DMS153 treated with DMSO at 0.1 percent for 48 hours (cell line): Measurements from ENCODE around the gene COQ9.
"Not testable (repeated sequence)": the region's sequence is repeated elsewhere in the genome, so short reads cannot be mapped to it uniquely, and the experiment has no call there.

Experiments used
- DNase-seq: peaks from one replicate; lab custom pipeline; 2025; ENCODE audit not compliant: unreplicated experiment; lab: John Stamatoyannopoulos, UW

The COQ9 gene

DNA sequence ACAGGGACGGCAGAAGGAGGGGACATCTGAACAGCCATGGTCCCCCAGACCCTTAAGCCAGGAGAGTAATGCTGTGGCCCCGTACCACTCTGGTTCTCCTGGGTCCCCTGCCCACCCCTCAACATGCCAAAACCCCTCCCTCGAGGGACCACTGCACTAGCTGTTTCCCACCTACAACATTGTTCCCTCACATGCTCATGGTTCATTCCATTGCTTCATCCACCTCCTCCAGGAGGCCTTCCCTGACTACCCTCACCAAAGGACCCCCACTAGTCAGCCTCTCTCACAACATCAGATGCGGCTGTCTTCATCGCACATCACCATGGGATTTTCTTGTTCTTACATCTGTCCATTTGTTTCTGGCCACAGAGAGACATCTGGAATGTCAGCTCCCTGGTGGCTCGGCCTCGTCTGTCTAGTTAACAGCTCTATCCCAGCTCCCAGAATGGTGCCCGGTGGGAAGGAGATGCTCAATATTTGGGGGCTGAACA, 37.3 kb downstream of the COQ9 start:
- no peak for DNase-seq

DNA sequence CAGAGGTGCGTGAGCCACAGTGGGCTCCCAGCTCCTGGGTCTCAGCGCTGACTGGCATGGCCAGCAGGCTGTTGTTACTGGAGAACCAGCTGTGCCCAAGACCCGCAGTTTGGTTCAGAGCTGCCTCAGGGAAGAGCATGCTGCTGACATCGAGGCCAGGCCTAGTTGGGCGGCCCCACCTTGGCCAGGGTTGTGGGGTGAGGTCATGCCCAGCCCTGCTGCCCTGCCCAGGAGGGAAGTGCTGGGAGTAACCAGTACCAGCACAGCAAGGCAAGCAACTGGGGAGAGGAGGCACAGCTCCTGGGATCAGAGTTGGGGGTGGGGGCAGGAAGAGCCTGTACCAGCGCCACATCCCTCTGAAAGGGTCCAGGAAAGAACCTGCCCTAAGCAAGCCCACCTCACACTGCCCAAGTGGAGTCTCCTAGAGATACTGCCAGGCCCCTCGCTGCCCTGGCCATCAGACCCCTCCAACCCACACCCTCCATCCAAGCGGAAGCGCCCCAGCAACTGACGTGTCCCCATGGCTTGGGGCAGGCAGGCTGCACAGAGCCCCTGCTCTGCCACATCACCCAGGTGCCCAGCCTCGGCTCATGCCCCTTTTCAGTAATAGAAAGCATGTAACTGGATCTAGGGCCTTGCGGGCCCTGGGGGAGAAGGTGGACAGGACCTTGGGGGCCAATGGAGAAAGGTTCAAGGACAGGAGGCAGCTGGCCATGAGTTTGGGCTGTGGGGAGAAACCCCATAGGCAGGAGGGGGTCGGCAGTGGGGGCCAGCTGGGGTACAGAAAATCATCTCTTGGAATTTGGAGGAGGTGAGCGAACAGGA, 38.0 kb downstream of the COQ9 start:
- DNase-seq: no peak

DNA sequence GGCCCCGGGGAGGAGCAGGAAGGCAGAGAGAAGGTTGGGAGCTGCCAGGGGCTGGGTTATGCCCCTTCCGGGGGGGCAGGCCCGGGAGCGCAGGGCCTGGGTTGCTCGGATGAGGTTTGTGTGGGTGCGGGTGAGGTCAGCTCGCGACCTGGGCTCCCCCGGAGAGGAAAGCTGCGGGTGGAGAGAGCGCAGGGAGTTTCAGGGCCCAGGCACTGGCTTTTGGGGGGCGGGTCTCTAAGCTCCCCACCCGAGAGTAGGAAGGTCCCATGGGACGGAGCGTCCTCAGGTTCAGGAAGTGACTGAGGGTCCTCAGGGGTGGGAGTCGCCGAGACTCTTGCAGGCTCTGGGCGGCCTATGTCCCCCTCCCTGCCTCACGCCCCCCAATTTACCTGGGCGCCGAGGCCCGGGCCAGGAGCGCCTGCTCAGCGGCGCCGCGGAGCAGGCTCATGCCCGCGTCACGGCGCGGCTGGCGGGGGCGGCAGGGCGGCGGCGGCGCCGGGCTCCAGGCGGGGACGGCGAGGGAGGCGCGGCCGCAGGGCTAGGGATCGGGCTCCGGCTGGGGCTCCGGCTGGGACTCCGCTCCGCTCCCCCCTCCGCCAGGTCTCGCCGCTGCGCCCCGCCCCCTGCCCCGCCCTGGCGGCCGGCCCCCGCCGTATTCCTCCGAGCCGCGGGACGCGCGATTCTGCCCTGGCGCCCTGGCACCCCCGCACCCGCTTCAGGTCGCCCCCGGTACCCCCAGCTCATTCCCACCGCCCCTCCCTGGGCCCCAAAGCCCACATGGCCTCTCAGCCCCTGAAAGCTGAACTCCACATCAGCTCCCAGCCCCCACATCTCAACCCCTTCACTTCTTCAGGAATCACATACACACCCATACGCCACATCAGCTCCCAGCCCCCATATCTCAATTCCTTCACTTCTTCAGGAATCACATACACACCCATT, 38.9 kb downstream of the COQ9 start, which contains the start of gene DOK4:
TSS of gene DOK4 (minus strand) at position 578 of the 942 bp plus-strand sequence. CDS start 6,986 bp downstream, outside the sequence.
- peak; percentile 45 for DNase-seq

DNA sequence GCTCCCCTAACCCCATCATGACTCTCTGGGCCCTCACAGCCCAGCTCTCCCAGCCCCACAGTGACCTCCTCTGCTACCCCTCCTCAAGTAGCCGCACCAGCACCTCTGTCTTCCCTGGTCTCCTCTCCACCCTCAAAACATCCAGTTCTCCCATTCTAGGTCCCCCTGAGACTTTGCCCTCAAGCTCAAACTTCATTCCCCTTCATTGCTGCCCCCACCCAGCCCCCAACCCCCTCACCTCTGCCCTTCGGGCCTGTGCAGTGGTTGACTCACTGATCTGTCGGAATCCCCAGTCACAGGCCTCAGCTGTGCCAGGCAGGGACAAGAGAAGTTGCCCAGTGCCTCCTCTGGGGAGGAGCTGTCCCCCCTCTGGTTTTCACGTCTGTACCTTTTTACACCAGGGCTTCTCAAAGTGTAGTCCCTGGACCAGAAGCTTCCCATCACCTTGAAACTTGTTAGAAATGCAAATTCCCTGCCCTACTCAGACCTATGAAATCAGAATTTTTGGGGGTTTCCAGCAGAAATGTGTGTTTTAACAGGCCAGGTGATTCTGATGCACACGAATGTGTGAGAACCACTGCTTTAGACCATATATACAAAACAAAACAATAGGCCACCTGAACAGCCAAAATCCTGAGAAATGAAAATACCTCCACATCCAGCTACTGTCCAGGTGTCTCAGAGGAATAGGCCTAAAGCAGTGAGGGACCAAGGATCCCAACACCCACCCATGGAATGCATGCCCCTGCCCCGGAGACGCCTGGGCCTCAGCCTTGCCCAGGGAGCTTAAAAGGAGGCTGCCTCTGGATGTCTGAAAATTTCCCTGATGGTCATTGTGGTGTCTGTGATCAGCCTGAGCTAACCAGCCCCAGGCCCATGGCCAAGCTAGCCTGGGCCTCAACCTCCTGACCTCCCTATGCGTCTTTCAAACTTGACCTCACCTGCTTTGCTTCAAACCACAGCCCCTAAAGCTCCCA, 39.9 kb downstream of the COQ9 start:
- DNase-seq: no peak

DNA sequence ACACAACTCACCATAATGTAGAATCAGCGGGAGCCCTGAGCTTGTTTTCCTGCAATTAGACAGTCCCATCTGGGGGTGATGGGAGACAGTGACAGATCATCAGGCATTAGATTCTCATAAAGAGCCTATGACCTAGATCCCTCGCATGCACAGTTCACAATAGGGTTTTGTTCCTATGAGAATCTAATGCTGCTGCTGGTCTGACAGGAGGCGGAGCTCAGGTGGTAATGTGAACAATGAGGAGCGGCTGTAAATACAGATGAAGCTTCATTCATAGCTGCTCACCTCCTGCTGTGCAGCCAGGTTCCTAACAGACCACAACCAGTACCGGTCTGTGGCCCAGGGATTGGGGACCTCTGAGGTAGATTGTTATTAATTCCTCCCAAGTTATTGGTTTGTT, 42.0 kb downstream of the COQ9 start:
- DNase-seq: no peak

DNA sequence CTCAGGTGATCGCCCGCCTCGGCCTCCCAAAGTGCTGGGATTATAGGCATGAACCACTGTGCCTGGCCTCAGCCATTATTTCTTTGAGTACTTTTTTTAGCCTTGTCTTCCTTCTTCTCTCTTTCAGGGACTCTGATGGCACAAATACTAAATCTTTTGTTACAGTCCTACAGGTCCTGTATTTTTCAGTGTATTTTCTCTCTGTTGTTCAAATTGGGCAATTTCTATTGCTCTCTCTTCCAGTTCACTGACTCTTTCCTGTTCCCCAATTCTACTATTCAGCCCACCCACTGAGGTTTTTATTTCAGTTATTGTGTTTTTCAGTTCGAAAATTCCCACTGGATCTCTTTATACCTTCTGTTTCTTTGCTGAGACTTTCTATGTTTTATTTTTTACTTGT, 46.5 kb downstream of the COQ9 start:
- DNase-seq: no peak

DNA sequence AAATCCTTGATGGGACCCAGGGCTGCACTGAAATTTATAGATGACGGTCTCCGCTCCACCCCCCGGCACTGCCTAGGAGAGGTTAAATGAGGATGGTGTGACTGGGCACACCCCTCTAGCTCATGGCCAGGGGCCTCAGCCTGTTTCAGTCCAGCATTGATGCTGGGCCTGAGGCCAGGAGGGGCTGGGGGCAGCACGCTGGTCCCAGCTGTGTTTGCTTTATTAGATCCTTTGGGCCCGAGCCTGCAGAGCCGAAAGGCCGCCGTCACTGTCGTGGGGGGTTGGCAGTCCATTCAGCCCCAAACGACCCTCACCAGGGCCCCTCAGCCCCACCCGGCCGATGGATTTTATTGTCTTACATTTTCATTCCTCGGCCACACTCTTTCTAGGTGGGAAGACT, 49.8 kb downstream of the COQ9 start:
- no peak for DNase-seq

DNA sequence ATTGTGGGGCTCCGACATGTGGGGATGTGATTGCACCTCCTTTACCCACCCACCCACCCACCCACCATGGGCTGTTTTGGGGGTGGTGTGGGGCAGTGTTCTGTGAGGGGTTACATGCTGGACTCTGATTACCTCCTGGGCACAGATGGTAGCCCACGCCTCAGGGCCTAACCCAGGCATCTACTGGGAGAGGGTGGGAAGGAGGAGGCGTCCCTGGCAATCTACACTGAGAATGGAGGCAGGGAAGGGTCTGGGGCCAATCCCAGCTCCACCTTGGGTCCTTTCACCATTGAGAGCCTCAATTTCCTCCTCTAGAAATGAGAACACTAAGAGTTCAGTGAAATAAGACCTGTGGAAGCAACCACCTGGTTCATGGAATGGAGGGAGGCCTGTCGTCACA, 50.8 kb downstream of the COQ9 start:
- no peak for DNase-seq

DNA sequence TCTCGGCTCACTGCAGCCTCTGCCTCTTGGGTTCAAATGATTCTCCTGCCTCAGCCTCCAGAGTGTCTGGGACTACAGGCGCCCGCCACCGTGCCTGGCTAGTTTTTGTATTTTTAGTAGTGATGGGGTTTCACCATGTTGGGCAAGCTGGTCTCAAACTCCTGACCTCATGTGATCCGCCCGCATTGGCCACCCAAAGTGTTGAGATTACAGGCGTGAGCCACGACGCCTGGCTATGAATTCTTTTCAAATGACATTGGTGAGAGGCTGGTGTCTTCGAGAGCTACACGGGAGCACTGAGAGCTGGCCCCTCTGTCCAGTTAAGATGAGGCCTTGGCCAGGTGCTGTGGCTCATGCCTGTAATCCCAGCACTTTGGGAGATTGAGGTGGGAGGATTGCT, 52.7 kb downstream of the COQ9 start:
- not testable (repeated sequence) for DNase-seq

DNA sequence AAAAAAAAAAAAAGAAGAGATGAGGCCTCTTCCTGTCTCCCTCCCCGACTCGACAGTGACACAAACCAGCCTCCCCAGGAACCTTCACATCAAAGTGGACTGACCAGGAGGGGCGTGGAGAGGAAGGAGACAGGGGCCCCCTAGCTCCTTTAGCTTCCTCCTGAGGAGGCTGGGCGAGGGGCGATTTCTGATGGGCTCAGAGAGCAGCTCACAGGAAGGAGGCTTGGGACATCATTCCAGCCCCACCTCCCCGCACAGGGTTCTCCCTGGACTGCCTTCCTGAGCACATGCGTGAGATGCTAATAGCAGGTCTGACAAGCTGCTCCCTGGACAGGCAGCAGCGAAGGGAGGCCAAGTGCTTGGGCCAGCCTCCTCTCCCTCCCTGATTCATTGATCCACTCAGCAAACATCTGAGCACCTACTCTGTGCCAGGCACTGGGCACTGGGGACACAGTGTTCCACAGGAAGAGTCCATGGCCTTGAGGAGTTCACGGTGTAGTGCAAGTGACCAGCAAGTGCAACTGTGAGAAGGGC, 53.4 kb downstream of the COQ9 start:
- DNase-seq: no peak

DNA sequence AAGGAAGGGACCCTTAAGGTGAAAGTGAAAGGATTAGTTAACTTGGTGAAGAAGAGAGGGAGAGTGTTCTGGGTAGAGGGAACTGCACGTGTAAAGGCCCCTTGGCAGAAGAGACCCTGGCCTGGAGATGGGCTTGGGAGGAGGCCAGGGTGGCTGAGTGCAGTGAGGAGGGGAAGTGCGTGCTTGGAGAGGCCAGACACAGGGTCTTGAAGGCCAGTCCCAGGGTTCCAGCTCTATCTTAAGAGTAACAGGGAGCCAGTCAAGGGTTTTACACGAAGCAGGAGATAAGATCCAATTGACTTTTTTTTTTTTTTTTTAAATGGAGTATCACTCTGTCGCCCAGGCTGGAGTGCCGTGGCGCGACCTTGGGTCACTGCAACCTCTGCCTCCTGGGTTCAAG, 54.2 kb downstream of the COQ9 start:
- DNase-seq: no peak

DNA sequence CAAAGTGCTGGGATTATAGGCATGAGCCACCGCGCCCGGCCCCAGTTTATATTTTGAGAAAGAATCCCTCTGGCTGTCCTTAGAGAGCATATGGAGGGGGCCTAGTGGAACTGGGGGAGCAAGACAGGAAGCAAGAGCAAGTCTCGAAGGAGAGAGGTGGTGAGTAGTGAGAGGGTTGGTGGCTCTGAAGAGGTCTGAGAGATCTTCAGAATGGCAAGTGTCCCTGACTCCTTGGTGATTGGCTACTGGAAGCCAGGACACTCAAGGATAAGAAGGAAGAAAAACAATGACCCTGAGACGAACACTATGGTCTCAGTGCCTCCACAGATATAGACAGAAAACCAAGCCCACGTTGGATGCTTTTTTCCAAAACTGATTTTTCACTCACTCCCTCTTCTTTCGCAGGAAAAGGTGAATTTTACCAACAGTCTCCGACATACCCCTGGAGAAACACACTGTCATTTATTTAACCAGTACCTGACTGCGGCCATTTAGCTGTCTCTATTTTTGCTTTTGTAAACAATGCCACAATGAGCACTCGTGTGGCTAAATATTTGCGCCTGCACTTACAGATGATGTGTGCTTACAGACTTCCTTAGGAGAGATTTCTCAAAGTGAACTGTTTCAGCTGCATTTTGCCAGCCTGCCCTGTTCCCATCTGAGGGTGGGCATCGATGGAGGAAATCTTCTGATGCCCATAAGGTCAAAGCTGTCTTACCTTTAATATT, 54.9 kb downstream of the COQ9 start:
- DNase-seq: peak; percentile 30

DNA sequence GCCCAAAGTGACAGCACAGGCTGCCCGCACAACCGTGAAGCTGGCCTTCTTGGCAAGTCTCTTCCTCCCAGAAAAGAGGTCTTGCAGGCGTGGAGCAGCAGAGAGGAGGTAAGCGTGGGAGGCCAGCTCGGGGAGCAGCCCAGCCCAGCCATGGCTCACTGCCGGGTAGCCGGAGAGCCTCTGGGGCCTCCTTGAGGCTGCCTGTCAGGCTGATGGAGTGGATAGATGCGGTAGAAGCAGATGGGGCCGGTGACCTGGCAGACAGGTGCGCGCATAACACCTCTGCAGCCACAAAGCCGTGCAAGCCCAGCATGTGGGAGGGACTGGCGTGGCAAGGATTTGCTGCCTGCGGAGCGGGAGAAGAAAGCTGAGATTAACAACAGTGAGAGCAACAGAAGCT, 56.1 kb downstream of the COQ9 start:
- DNase-seq: peak; percentile 62

DNA sequence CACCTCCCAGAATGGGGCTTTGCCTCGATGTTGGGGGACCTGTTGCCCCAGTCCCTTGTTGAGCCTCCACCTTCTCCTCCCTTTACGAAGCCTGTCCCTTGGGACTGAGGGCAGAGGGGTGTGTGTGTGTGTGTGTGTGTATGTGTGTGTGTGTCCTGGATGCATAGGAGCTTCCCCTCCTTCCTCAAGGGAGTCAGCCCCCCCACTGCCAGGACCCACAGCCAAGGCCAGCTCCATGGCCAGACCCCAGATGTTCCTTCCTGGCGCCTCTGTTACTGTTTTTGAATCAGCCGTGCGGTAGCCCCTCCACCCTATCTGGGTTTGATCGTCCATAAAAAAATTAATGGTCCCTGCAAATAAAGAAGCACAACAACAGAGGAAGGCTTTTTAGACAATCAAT, 56.7 kb downstream of the COQ9 start:
- DNase-seq: no peak

DNA sequence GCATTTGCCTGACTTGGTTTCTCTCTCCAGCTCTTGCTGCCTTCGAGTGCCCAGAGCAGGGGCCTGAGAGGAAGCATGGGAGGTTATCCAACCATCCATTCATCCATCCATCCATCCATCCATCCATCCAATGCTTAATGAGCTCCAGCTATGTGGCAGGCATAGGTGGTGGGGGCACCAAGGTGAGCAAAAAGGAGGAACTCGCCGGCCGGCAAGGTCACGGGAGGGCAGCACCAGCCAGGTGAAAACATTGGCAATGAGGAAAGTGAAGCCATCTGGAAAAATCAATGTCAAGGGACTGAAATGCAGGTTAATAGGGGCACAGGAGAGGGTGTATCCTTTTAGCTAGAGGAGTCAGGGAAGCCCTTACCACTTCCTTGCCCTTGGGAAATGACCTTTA, 57.2 kb downstream of the COQ9 start:
- DNase-seq: no peak

DNA sequence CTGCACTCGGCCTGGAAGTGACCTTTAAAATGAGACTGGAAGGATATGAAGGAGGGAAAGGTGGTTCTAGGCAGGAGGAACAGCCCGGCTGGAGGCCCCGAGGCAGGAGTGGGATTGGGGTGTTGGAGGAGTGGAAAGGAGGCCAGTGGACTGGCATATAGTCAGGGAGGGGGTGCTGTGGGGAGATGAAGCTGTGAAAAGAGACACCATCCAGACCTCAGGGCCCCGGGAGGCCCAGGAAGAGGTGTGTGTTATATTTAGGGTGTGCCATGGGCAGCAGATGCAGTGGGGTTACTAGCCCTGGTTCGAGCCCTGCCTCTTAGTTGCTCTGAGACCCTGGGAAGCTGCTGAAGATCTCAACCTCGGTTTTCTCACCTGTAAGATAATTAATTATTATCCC, 57.9 kb downstream of the COQ9 start:
- DNase-seq: no peak

DNA sequence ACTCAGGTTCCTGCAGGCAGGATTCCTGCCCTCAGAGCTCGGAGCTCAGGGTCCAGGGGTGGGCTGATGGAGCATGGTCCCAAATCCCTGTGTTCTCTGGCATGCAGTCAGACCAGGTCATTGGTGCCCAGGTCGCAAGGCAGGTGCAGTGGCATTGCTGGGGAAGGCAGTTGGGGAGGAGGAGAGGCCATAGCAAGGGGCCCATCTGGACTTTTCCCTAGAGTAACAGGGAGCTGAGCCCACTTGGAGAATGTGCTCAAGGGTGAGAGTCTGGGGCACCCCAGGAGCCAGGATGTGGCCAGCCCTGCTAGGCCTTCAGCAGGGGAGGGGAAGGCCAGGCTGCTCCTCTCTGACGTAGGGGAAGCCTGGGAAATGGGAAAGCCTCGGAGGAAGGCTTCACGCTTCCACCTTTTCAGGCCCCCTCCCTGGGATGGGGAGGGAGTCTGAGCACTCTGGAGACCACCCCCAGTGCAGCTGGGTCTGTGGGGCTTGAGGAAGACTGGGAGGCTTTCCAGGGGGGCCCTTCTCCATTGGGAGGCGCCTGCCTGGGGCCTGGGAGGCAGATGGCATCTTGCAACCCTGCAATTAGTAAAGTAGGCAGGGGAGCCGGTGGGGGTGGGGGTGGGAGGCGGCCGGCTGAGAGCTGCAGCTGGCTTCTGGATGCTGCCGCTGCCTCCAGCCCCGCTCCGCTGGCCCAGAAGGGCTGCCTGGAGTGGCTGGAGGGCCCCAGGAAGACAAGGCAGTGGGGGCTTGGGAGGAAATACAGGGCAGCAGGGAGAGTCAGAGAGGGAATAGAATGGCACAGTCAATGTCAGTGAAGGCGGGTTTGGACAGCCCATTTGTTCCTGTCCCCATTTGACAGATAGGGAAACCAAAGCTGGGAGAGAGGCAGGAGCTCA, 60.1 kb downstream of the COQ9 start:
- no peak for DNase-seq

DNA sequence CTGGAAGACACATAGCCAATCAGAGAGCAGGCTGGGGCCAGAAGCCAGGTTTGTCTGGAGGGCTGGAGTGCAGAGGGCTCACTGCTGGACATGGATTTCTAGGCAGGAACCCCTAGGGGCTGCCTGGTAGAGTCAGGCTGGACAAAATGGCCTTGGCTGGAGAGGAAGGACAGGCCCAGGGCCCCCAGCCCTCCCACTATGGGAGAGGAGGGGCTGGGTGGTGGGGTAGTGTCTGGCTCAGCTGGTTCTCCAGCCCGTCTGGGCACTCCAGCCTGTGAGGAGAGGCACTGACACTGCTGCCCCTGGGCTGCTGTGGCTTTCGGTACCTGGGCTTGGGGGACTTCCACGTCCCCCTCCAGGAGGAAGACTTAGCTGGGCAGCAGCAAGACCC, 60.8 kb downstream of the COQ9 start:
- no peak for DNase-seq
